OCI-LY3 (cell line): ENCODE data around the gene PRTFDC1.
"Not testable (repeated sequence)": the region's sequence is repeated elsewhere in the genome, so short reads cannot be mapped to it uniquely, and the experiment has no call there.

ENCODE experiments used
- CTCF ChIP-seq: fragments of 200-600, 300-600 bp; sonication (generic); IDR thresholded peaks from 2 replicates; pipeline ENCODE4 v1.5.1; 2014; ENCODE audit warnings: antibody characterized with exemption, low read length, low read depth
- EZH2phosphoT487 ChIP-seq: fragments of 200-600 bp; shearing (Covaris generic); IDR thresholded peaks from 2 replicates; pipeline ENCODE4 v1.6.1; 2018; ENCODE audit warnings: antibody characterized with exemption, mixed run types, low read depth

- not testable (repeated sequence) for TF ChIP-seq CTCF, EZH2phosphoT487
These were observed 27.9 kb downstream of the PRTFDC1 start for GRCh38 chr10:24924483-24924882.
